SU-DHL-6 (cell line): ENCODE measurements around the gene BCL10.
A peak's percentile ranks its signal among the peaks of the same experiment; 100 is the strongest.

Experiments used
- H2AFZ ChIP-seq: fragments of 200-600 bp; sonication (generic); 2 replicates; pipeline ENCODE4 v1.6.1; 2014; ENCODE audit warnings: low read depth, mild to moderate bottlenecking, moderate library complexity, mixed read lengths, antibody characterized with exemption, low read length; ENCODE audit not compliant: severe bottlenecking
- H3F3A ChIP-seq: fragments of 200-600 bp; shearing (Covaris generic); 2 replicates; pipeline ENCODE4 v1.6.0; 2016; ENCODE audit warnings: antibody characterized with exemption, mild to moderate bottlenecking; ENCODE audit not compliant: insufficient read depth
- H3K27ac ChIP-seq: fragments of 200-600 bp; sonication (generic); 2 replicates; pipeline ENCODE4 v1.5.1; 2016; ENCODE audit warnings: low read depth, mild to moderate bottlenecking, low read length, moderate library complexity, mixed read lengths
- H3K27me3 ChIP-seq: fragments of 200-600 bp; sonication (generic), shearing (Covaris generic); 2 replicates; pipeline ENCODE4 v1.6.0; 2014; ENCODE audit warnings: mild to moderate bottlenecking, low read length
- H3K36me3 ChIP-seq: fragments of 200-600 bp; sonication (generic); 2 replicates; pipeline ENCODE4 v1.6.1; 2014; ENCODE audit warnings: mild to moderate bottlenecking, low read length, mixed read lengths
- H3K4me2 ChIP-seq: fragments of 300-600, 200-600 bp; shearing (Covaris generic), sonication (generic); 2 replicates; pipeline ENCODE4 v1.6.0; 2014; ENCODE audit warnings: low read length, low read depth, mild to moderate bottlenecking; ENCODE audit not compliant: poor library complexity, severe bottlenecking
- H3K4me3 ChIP-seq: fragments of 200-600 bp; sonication (generic); 2 replicates; pipeline ENCODE4 v1.5.1; 2014; ENCODE audit warnings: antibody characterized with exemption, low read length, mild to moderate bottlenecking, mixed read lengths; ENCODE audit not compliant: insufficient read depth, poor library complexity, severe bottlenecking
- H3K79me2 ChIP-seq: fragments of 200-600 bp; sonication (generic); 2 replicates; pipeline ENCODE4 v1.6.1; 2014; ENCODE audit warnings: mild to moderate bottlenecking, low read length, moderate library complexity; ENCODE audit not compliant: insufficient read depth
- H3K9ac ChIP-seq: fragments of 200-600 bp; sonication (generic); 2 replicates; pipeline ENCODE4 v1.7.0; 2014; ENCODE audit warnings: mild to moderate bottlenecking, low read length
- H3K9me2 ChIP-seq: fragments of 200-600 bp; sonication (generic); replicated peaks from 2 replicates; pipeline ENCODE4 v1.6.1; 2014; ENCODE audit warnings: low read length; ENCODE audit not compliant: insufficient read depth
- H3K9me3 ChIP-seq: fragments of 200-600 bp; sonication (generic); 2 replicates; pipeline ENCODE4 v1.6.1; 2014; ENCODE audit warnings: low read length, mixed read lengths; ENCODE audit not compliant: insufficient read depth
- H4K20me1 ChIP-seq: fragments of 200-600 bp; sonication (generic); 2 replicates; pipeline ENCODE4 v1.6.1; 2014; ENCODE audit warnings: low read depth, mild to moderate bottlenecking, antibody characterized with exemption, low read length, moderate library complexity, mixed read lengths
- CTCF ChIP-seq: fragments of 200-600 bp; sonication (generic); IDR thresholded peaks from one replicate; pipeline ENCODE4 v1.5.1; 2017; ENCODE audit warnings: antibody characterized with exemption, mild to moderate bottlenecking, low read length, moderate library complexity; ENCODE audit not compliant: insufficient read depth, poor library complexity, severe bottlenecking
- EZH2phosphoT487 ChIP-seq: fragments of 200-600 bp; sonication (generic), shearing (Covaris generic); conservative IDR thresholded peaks from 2 replicates; pipeline ENCODE4 v1.6.1; 2018; ENCODE audit warnings: mild to moderate bottlenecking, antibody characterized with exemption, low read length, moderate library complexity, mixed read lengths

The BCL10 gene

GRCh38 chr1:85276215-85276977 is at the start of gene BCL10:
TSS of gene BCL10 (minus strand) at chr1:85276632. CDS start at chr1:85276352, 280 bp downstream.
- H3K27ac ChIP-seq = peak within 1 kb of the TSS; percentile 77
- peaks cover 12% of the 10 kb centered on the region for H3F3A ChIP-seq
- H3K36me3 ChIP-seq = no peaks in the 10 kb centered on the region
- no peaks in the 10 kb centered on the region for H4K20me1 ChIP-seq
- peak within 1 kb of the TSS; percentile 96 for H3K4me2 ChIP-seq
- H3K9ac ChIP-seq = peak within 1 kb of the TSS; percentile 76
- H3K27me3 ChIP-seq = no peaks in the 10 kb centered on the region
- peak within 1 kb of the TSS; percentile 73 for H2AFZ ChIP-seq
- no peaks in the 10 kb centered on the region for H3K9me3 ChIP-seq
- TF ChIP-seq CTCF (no peak), EZH2phosphoT487 (no peak)
- H3K4me3 ChIP-seq = peak within 1 kb of the TSS; percentile 74
- peaks cover 44% of the 10 kb centered on the region for H3K79me2 ChIP-seq
- no peaks in the 10 kb centered on the region for H3K9me2 ChIP-seq

DNA sequence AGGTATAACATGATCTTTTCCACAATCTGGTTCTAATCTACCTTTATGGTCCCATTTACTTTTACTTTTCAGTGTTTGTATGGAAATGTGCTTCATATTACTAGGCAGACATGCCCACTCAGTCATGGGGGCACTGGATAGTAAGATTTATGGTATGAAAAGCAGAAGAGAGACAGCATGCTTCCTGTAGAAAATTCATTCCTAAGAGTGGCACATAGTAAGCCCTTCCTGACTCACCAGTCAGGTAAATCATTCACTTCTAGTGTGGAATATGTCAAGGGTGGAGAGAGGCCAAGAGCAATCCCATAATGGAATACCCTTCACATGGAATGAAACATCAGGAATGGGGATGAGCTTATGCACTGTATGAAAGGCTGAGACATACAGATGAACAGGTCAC is 49.5 kb upstream of the BCL10 start:
- Histone ChIP-seq H3K79me2 (no peaks in the 10 kb centered on the region), H3K27me3 (no peaks in the 10 kb centered on the region), H3K9me2 (no peaks in the 10 kb centered on the region), H3F3A (no peaks in the 10 kb centered on the region), H4K20me1 (no peaks in the 10 kb centered on the region), H2AFZ (no peak overlapping the region), H3K27ac (no peak overlapping the region), H3K4me2 (no peak overlapping the region), H3K9ac (no peak overlapping the region), H3K9me3 (no peaks in the 10 kb centered on the region), H3K36me3 (no peaks in the 10 kb centered on the region), H3K4me3 (no peak overlapping the region)
- TF ChIP-seq EZH2phosphoT487 (no peak), CTCF (no peak)

DNA sequence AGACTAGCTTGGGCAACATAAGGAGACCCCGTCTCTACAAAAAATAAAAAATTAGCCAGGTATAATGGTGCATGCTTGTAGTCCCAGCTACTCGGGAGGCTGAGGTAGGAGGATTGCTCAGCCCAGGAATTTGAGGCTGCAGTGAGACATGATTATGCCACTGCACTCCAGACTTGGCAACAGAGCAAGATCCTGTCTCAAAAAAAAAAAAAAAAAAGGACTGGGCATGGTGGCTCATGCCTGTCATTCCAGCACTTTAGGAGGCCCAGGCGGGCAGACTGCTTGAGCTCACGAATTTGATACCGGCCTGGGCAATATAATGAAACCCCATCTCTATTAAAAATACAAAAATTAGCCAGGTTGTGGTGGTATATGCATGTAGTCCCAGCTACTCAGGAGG is 47.3 kb upstream of the BCL10 start:
- Histone ChIP-seq H3K36me3 (no peaks in the 10 kb centered on the region), H3K79me2 (no peaks in the 10 kb centered on the region), H3K4me2 (no peak overlapping the region), H3K27ac (no peak overlapping the region), H3K9me3 (no peaks in the 10 kb centered on the region), H3K4me3 (no peak overlapping the region), H3F3A (no peaks in the 10 kb centered on the region), H4K20me1 (no peaks in the 10 kb centered on the region), H3K9ac (no peak overlapping the region), H2AFZ (no peak overlapping the region), H3K27me3 (no peaks in the 10 kb centered on the region), H3K9me2 (no peaks in the 10 kb centered on the region)
- TF ChIP-seq CTCF (no peak), EZH2phosphoT487 (no peak)
